T-helper 1 cell treated with Interleukin-12 subunit alpha and Interleukin-12 subunit beta and Interleukin-4 antibody, amounts not matched to agents 30 ng/mL and 1 ng/mL, for 36 hours (primary cell): ENCODE results near the gene ABCE1. TPM values are rescaled to one million over a fixed set of nuclear protein-coding genes. Genes with fewer than 3 reads are reported as not detected.

Experiments
- intact Hi-C: fragments of 100-400 bp; cut with micrococcal nuclease; formaldehyde crosslinking; loops from one replicate; pipeline ENCODE4 v1.15.1; 2024
- total RNA-seq: library from RNA; stranded (reverse); gene quantifications from 2 replicates; pipeline ENCODE4 v1.2.3, GENCODE V29; 2022

The ABCE1 gene
- 91.3 and 91.7 TPM in 2 replicates for total RNA-seq

- intact Hi-C loops, result loop anchor here (1.0 to 5.0 kb wide), 15 partner anchors 9 to 1913 kb away; partner anchors contain the start of genes LSM6, MMAA, OTUD4 and SMARCA5
Observed at GRCh38 chr4:145097821-145098674, at the start of gene ABCE1, which contains the start of gene ANAPC10. ABCE1 (plus strand) TSS chr4:145098311; CDS start chr4:145104413, 6,102 bp downstream. ANAPC10 (minus strand) TSS chr4:145098196; CDS start chr4:145096099, 2,097 bp downstream.

DNA sequence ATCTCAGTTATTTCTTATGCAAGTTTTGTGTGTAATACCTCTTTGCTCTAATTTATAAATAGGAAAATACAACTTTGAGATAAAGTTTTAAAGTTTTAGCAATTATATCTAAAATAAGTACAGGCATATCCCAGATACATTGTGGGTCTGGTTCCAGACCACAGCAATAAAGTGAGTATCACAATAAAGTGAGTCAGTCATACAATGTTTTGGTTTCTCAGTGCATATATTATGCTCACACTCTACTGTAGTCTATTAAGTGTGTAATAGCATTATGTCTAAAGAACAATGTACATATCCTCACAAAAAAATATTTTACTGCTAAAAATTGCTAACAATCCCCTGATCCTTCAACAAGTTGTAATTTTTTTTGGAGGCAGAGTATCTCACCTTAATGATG, 49.3 kb upstream of the ABCE1 start:
- intact Hi-C loops, result no loop called here

DNA sequence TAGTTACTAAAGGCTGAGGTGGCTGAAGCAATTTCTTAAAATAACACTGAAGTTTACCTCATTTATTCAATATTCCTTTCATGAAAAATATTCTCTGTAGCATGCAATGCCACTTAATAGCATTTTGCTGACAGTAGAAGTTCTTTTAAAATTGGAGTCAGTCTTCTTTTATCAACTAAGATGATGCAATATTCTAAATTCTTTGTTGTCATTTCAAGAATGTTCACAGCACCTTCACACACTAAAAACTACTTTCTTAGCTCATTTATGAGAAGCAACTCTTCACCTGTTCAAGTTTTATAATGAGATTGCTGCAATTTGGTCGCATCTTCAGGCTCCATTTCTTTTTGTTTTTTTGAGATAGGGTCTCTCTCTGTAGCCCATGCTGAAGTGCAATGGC, 48.9 kb upstream of the ABCE1 start:
- intact Hi-C loops, result no loop called here

- intact Hi-C loops, result no loop called here
Observed at GRCh38 chr4:145055533-145056257, 42.4 kb upstream of the ABCE1 start.

DNA sequence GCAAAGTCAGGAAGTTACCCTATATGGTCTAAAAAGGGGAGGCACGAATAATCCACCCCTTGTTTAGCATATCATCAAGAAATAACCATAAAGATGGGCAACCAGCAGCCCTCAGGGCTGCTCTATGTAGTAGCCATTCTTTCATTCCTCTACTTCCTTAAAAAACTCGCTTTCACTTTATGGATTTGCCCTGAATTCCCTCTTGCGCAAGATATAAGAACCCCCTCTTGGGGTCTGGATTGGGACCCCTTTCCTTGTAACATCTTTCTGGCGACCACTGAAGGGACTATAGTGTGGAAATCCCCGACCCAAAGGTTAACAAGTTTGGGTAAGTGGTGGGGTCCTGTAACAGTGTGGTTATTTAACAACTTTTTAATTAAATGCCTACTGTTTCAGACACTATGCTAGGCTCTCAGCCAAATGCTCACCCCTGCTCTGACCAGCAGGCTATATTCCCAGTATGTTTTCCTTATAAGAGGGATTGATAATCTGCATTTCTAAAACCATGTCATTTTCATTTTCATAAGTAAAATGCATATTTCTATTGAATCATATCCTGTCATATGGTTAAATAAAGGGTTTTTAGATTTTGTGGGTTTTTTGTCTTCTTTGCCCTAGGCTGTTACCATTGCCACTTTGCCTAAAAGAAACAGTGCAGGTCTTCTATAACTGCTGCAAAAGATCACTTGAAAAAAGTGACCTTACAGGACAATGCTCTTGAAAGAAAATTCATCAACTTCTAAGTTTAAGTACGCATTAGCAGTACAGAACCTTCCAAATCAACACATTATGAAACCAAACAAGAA, 41.6 kb upstream of the ABCE1 start:
- intact Hi-C loops, result no loop called here

GRCh38 chr4:145058256-145058655, 39.9 kb upstream of the ABCE1 start:
- intact Hi-C loops, result no loop called here

GRCh38 chr4:145061318-145061920, 36.7 kb upstream of the ABCE1 start:
- intact Hi-C loops, result loop anchor here (1.0 to 10.0 kb wide), 4 partner anchors 275 to 887 kb away; partner anchors contain the start of gene HHIP

- intact Hi-C loops, result loop anchor here (10.0 kb wide), 1 partner anchor 421 kb away; the partner anchor contains the start of gene HHIP
Observed at GRCh38 chr4:145066063-145066501, 32.0 kb upstream of the ABCE1 start.

- intact Hi-C loops, result loop anchor here (10.0 kb wide), 1 partner anchor 425 kb away; the partner anchor contains the start of gene HHIP
Observed at GRCh38 chr4:145069361-145069760, 28.8 kb upstream of the ABCE1 start.

- intact Hi-C loops, result no loop called here
Observed at GRCh38 chr4:145071560-145071959, 26.6 kb upstream of the ABCE1 start.

DNA sequence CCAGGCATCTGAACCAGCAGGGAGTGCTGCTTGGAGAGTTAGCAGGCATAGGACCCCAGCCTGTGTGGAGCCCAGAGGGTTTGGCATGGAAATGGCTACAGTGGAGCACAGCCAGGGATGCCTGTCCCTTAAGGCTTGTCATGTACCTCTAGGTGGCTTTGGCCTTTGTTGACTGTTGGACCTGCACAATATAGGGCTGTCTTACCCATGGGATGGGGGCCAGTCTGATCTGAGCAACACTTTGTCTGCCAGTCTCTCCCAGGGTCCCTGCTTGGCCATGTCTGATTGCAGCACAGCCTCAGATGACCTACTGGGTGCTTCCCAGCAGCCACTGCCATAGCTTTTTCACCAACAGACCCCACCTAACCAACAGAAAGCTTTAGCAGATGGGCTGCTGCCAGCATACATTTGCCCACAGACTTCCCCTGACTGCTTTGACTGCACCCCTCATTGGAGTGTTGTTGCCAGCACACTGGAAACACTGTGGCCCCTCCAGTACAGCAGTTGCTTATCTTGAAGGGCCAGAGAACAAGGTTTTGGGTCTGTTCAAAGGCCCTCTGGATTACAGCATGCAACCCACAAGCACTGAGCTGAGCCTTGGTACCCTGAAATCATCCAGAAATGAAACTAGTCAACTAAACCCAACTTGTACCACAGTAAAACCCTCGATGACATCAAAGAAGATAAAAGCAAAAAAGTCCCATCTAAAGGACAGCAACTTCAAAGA, 22.2 kb upstream of the ABCE1 start:
- intact Hi-C loops, result no loop called here

GRCh38 chr4:145076469-145076855, 21.6 kb upstream of the ABCE1 start:
- intact Hi-C loops, result no loop called here

DNA sequence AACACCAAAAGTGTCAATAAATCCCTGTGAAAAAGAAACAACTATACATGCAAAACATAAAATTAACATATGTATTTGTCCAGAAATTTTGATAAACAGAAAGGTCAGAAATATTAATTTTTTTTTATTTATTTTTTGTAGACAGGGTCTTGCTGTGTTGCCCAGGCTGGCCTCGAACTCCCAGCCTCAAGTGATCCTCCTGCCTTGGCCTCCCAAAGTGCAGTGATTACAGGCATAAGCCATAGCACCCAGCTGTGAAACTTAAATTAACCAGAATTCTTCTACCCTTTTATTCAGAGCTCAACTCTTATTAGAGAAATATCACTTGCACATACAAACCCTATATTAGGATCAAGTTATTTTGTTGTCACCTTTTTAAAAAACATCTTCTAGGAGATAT, 16.4 kb upstream of the ABCE1 start:
- intact Hi-C loops, result no loop called here

DNA sequence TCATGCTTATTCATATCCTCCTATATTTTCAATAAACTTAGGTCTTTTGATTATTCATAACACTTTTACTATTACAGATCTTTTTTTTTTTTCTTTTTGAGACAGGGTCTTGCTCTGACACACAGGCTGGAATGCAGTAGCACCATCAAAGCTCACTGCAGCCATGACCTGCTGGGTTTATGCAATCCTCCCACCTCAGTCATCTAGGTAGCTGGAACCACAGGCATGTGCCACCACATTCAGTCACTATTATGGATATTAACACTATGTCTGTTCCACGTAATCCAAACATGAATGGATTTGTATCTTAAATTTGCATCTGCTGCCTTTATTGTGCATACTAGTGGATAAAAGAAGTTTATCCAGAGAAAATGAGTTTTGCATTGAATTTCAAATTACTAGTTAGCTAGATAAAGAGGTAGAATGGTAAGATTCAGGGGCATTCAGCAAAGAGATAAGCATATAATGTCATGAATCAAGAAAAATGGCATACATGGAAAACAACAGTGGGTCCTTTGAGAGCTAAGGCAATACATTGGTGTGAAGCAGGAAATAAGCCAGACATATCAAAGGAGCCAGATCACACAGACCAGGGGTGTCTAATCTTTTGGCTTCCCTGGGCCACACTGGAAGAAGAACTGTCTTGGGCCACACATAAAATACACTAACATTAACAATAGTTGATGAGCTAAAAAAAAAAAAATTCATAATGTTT, 14.1 kb upstream of the ABCE1 start:
- intact Hi-C loops, result no loop called here

DNA sequence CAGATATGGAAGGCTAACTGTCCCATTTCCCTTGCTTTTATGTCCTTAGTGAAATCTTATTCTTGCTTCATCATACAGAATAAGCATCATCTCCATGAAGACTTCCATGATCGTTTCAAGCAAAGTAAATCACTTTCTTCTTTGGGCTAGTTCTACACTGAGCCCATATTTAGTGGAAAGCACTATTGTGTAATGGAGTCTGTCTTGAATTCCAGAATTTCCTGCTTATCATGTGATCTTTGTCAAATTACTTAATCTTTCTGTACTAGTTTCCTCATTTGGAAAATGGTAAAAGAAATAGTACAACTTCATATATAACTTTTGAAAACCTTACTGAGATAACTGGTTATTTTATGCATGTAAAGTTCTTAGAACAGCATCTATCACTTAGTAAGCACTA, 7.7 kb upstream of the ABCE1 start:
- intact Hi-C loops, result no loop called here

- intact Hi-C loops, result no loop called here
Observed at GRCh38 chr4:145093638-145094037, 4.5 kb upstream of the ABCE1 start.

DNA sequence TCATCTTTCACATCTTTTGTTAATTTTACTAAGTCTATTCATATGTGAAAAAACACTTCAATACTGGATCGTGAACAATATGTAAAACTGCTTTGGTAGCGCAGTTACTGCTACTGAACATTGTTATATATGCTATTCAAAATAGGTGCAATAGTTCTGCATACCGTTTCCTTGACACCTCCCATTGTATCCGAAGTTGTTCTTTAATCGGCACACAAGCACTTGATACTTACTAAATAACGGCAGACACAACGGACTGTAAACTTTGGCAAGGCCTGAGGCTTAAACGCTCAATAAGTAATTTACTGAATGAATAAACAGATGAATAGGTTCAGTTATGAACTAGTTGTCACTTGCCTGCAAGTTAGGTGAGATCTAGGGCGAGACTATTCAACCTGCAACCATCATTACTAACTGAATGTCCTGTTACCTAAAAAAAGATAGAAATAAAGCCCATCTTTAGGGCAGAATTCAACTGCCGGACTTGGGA, 735 bp upstream of the ABCE1 start:
- intact Hi-C loops, result loop anchor here (1.0 to 5.0 kb wide), 2 partner anchors 8 to 710 kb away; no protein-coding TSS in a partner anchor

DNA sequence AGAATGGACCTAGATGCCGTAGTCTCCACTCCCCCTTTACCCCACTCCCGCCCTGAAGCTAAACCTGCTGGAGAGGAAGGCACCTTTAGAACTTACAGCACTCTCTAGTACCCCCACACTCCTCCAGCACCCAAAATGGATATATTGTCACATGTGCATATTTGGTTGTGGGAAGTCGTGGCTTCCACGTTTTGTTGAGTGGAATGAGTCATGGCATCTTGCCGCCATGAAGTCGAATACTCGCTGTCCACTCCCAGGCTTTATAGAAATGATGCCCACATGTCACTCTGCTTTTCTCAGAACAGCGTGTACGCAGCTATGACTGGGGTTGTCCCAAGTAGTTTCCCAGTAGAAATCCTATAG, 545 bp downstream of the ABCE1 start:
- intact Hi-C loops, result loop anchor here (1.0 to 5.0 kb wide), 14 partner anchors 28 to 1914 kb away; partner anchors contain the start of genes LSM6, MMAA, OTUD4 and SMARCA5

DNA sequence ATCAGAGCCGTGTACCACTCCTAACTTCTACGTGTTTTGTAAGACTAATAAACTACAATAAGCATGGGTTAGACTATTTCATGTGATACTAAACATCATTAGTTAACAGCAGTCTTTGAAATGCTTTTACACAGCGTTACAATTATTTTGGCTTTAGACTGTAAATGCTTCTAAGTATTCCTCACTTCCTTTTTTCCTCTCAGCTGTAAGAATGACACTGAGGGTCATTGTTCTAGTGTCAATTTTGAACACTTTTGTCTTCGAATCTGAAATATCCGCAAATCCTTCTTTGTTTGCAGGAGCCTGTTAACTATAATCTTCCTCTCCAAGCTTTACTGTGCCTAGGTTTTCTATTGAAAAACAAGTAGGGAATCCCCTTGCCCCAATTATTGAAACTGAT, 1.5 kb downstream of the ABCE1 start:
- intact Hi-C loops, result loop anchor here (2.0 to 5.0 kb wide), 6 partner anchors 383 to 1915 kb away; partner anchors contain the start of genes LSM6 and USP38
